Activated CD8-positive, alpha-beta memory T cell treated with anti-CD3 and anti-CD28 coated beads for 36 hours (primary cell): Measurements from ENCODE around the gene LRRC61. TPM values are rescaled to one million over a fixed set of nuclear protein-coding genes. Genes with fewer than 3 reads are reported as not detected.
"Not testable (repeated sequence)": the region's sequence is repeated elsewhere in the genome, so short reads cannot be mapped to it uniquely, and the experiment has no call there.

Experiments used
- CTCF ChIA-PET: fragments of 350-600 bp; sonication (Branson Sonifier 250); formaldehyde crosslinking; loops from one replicate; lab custom pipeline; 2021; ENCODE audit warnings: antibody characterized with exemption; lab: Charles Lee
- POLR2A ChIA-PET: fragments of 350-600 bp; sonication (Branson Sonifier 250); formaldehyde crosslinking; loops from one replicate; lab custom pipeline; 2021; ENCODE audit warnings: antibody characterized with exemption; lab: Charles Lee
- total RNA-seq, 2 experiments: library from RNA; stranded (reverse); gene quantifications; one replicate each; pipeline ENCODE4 v1.2.3, GENCODE V29; 2021

LRRC61 gene
- total RNA-seq, result 10 to 100 TPM; 27.3 to 27.4 TPM

- CTCF ChIA-PET, result interaction anchor here (1.2 kb wide), 1 partner anchor 393 kb away, joined by 3 read pairs; the partner anchor contains the start of gene GIMAP1
- POLR2A ChIA-PET, result interaction anchor here (0.5 to 1.6 kb wide), 3 partner anchors 32 to 451 kb away, joined by 4 to 6 read pairs (median 5); partner anchors contain the start of gene REPIN1
Measured at GRCh38 chr7:150322833-150323681, at the start of gene LRRC61, which contains the start of gene ACTR3C. TSS of gene LRRC61 (plus strand) at chr7:150323355. CDS start at chr7:150336862, 13,507 bp downstream. TSS of gene ACTR3C (minus strand) at chr7:150323545. CDS start at chr7:150295296, 28,249 bp downstream.

GRCh38 chr7:150276132-150276695, 46.9 kb upstream of the LRRC61 start:
- POLR2A ChIA-PET, result not testable (repeated sequence)

GRCh38 chr7:150278383-150278782, 44.8 kb upstream of the LRRC61 start:
- CTCF ChIA-PET, POLR2A ChIA-PET: not testable (repeated sequence)

More at GRCh38 chr7:150276132-150276695, 46.9 kb upstream of the LRRC61 start:
- CTCF ChIA-PET, result not testable (repeated sequence)

- POLR2A ChIA-PET, CTCF ChIA-PET: not testable (repeated sequence)
Measured at GRCh38 chr7:150281681-150282403, 41.3 kb upstream of the LRRC61 start.

- POLR2A ChIA-PET, CTCF ChIA-PET: not testable (repeated sequence)
Measured at GRCh38 chr7:150283111-150283510, 40.0 kb upstream of the LRRC61 start.

GRCh38 chr7:150283608-150284007, 39.5 kb upstream of the LRRC61 start:
- POLR2A ChIA-PET, result not testable (repeated sequence)

GRCh38 chr7:150285849-150286754, 37.1 kb upstream of the LRRC61 start:
- POLR2A ChIA-PET, result not testable (repeated sequence)

More at GRCh38 chr7:150283608-150284007, 39.5 kb upstream of the LRRC61 start:
- CTCF ChIA-PET, result not testable (repeated sequence)

GRCh38 chr7:150287815-150288214, 35.3 kb upstream of the LRRC61 start:
- CTCF ChIA-PET, result interaction anchor here (1.1 kb wide), 1 partner anchor 134 kb away, joined by 3 read pairs; no protein-coding TSS in a partner anchor
- POLR2A ChIA-PET, result not testable (repeated sequence)

More at GRCh38 chr7:150285849-150286754, 37.1 kb upstream of the LRRC61 start:
- CTCF ChIA-PET, result not testable (repeated sequence)

- CTCF ChIA-PET, POLR2A ChIA-PET: not testable (repeated sequence)
Measured at GRCh38 chr7:150288816-150289215, 34.3 kb upstream of the LRRC61 start.

- POLR2A ChIA-PET, result not testable (repeated sequence)
- CTCF ChIA-PET, result interaction anchor here (1.5 kb wide), 1 partner anchor 131 kb away, joined by 3 read pairs; no protein-coding TSS in a partner anchor
Measured at GRCh38 chr7:150290317-150290716, 32.8 kb upstream of the LRRC61 start.

GRCh38 chr7:150295027-150295426, 28.1 kb upstream of the LRRC61 start:
- CTCF ChIA-PET, POLR2A ChIA-PET: not testable (repeated sequence)

GRCh38 chr7:150295614-150296013, 27.5 kb upstream of the LRRC61 start:
- POLR2A ChIA-PET, CTCF ChIA-PET: not testable (repeated sequence)

- CTCF ChIA-PET, POLR2A ChIA-PET: not testable (repeated sequence)
Measured at GRCh38 chr7:150296802-150297201, 26.4 kb upstream of the LRRC61 start.

GRCh38 chr7:150297978-150298377, 25.2 kb upstream of the LRRC61 start:
- CTCF ChIA-PET, POLR2A ChIA-PET: not testable (repeated sequence)

GRCh38 chr7:150302908-150303310, 20.2 kb upstream of the LRRC61 start:
- POLR2A ChIA-PET, CTCF ChIA-PET: not testable (repeated sequence)

- CTCF ChIA-PET, POLR2A ChIA-PET: not testable (repeated sequence)
Measured at GRCh38 chr7:150304499-150305258, 18.5 kb upstream of the LRRC61 start.

GRCh38 chr7:150305259-150305902, 17.8 kb upstream of the LRRC61 start:
- POLR2A ChIA-PET, CTCF ChIA-PET: not testable (repeated sequence)
